Neuronal stem cell (in vitro differentiated cells): ENCODE measurements around the gene TMEM33.

ENCODE experiments used
- DNase-seq: peaks from one replicate; pipeline ENCODE4 v3.0.0-alpha.2; 2013; ENCODE audit warnings: low spot score
- H2AFZ ChIP-seq: one replicate; pipeline ENCODE4 v1.6.1; 2013; ENCODE audit warnings: mild to moderate bottlenecking, low read length, inconsistent platforms
- H2AK5ac ChIP-seq: 2 replicates; pipeline ENCODE4 v1.6.1; 2013; ENCODE audit warnings: low read depth, mild to moderate bottlenecking, inconsistent platforms, low read length, moderate library complexity, mixed read lengths
- H2BK120ac ChIP-seq: 2 replicates; pipeline ENCODE4 v1.6.1; 2013; ENCODE audit warnings: low read depth, mild to moderate bottlenecking, inconsistent platforms, low read length, moderate library complexity, mixed read lengths
- H2BK12ac ChIP-seq: one replicate; pipeline ENCODE4 v1.6.1; 2013; ENCODE audit warnings: low read length, inconsistent platforms
- H2BK15ac ChIP-seq: 2 replicates; pipeline ENCODE4 v1.6.1; 2013; ENCODE audit warnings: mild to moderate bottlenecking, low read length, inconsistent platforms, mixed read lengths
- H2BK5ac ChIP-seq: one replicate; pipeline ENCODE4 v1.6.1; 2013; ENCODE audit warnings: inconsistent platforms, mild to moderate bottlenecking, low read length, moderate library complexity
- H3K14ac ChIP-seq: one replicate; pipeline ENCODE4 v1.6.1; 2013; ENCODE audit warnings: low read length, inconsistent platforms
- H3K18ac ChIP-seq: 2 replicates; pipeline ENCODE4 v1.6.1; 2013; ENCODE audit warnings: low read length, inconsistent platforms
- H3K23ac ChIP-seq: 2 replicates; pipeline ENCODE4 v1.6.1; 2013; ENCODE audit warnings: low read depth, mild to moderate bottlenecking, mixed read lengths, low read length, inconsistent platforms; ENCODE audit not compliant: poor library complexity
- H3K27ac ChIP-seq: replicated peaks from 3 replicates; pipeline ENCODE4 v1.5.1; 2013; ENCODE audit warnings: low read length, inconsistent platforms
- H3K27me3 ChIP-seq, 3 experiments: 2 replicates each; pipeline ENCODE4 v1.6.1; 2013; ENCODE audit warnings: low read length in 3 of 3, mild to moderate bottlenecking in 2 of 3, inconsistent platforms in 1 of 3, low read depth in 1 of 3, mixed read lengths in 1 of 3, moderate library complexity in 1 of 3; ENCODE audit not compliant: control insufficient read depth in 3 of 3, insufficient read depth in 3 of 3
- H3K36me3 ChIP-seq, 2 donors: replicated peaks in 1 of 2; 2 replicates each; pipeline ENCODE4 v1.6.1; 2013; ENCODE audit warnings: low read length in 2 of 2; ENCODE audit not compliant: control insufficient read depth in 2 of 2, insufficient read depth in 2 of 2
- H3K4ac ChIP-seq: 2 replicates; pipeline ENCODE4 v1.6.1; 2013; ENCODE audit warnings: inconsistent platforms, mild to moderate bottlenecking, low read length, moderate library complexity
- H3K4me1 ChIP-seq, 2 donors: 1 replicate in 1 of 2; 2 replicates in 1 of 2; pipeline ENCODE4 v1.6.1; 2013; ENCODE audit warnings: low read length in 2 of 2, low read depth in 1 of 2; ENCODE audit not compliant: control insufficient read depth in 2 of 2, insufficient read depth in 1 of 2
- H3K4me2 ChIP-seq: one replicate; pipeline ENCODE4 v1.6.1; 2013; ENCODE audit warnings: mild to moderate bottlenecking, low read length, inconsistent platforms; ENCODE audit not compliant: insufficient read depth, poor library complexity, severe bottlenecking
- H3K4me3 ChIP-seq, 2 donors: 2 replicates each; pipeline ENCODE4 v1.5.1; 2013; ENCODE audit warnings: low read length in 2 of 2, mild to moderate bottlenecking in 2 of 2, inconsistent platforms in 1 of 2, moderate library complexity in 1 of 2
- H3K79me1 ChIP-seq: one replicate; pipeline ENCODE4 v1.6.1; 2013; ENCODE audit warnings: low read depth, mild to moderate bottlenecking, inconsistent platforms, low read length, moderate library complexity
- H3K9ac ChIP-seq: one replicate; pipeline ENCODE4 v1.6.1; 2013; ENCODE audit warnings: mild to moderate bottlenecking, low read depth, low read length, inconsistent platforms; ENCODE audit not compliant: poor library complexity
- H3K9me3 ChIP-seq, 2 donors: replicated peaks in 1 of 2; 2 replicates each; pipeline versions ENCODE3 to v1.6.1; 2013; ENCODE audit warnings: low read length in 2 of 2, mild to moderate bottlenecking in 2 of 2, inconsistent platforms in 1 of 2, low read depth in 1 of 2, mixed read lengths in 1 of 2, moderate library complexity in 1 of 2; ENCODE audit not compliant: control insufficient read depth in 2 of 2, insufficient read depth in 1 of 2
- H4K8ac ChIP-seq: one replicate; pipeline ENCODE4 v1.6.1; 2013; ENCODE audit warnings: low read depth, mild to moderate bottlenecking, inconsistent platforms, low read length, moderate library complexity
- H4K91ac ChIP-seq: one replicate; pipeline ENCODE4 v1.6.1; 2013; ENCODE audit warnings: low read length, low read depth, mild to moderate bottlenecking, inconsistent platforms; ENCODE audit not compliant: poor library complexity
- WGBS, 2 donors: extraction: QIAGEN DNeasy Blood & Tissue Kit; methylation state at CpG; one replicate each; pipeline ENCODE4 v1.1.7; 2013; ENCODE audit warnings: missing lambda C conversion rate in 2 of 2, mixed read lengths in 1 of 2; ENCODE audit not compliant: insufficient read length in 2 of 2, insufficient replicate concordance in 1 of 2; ENCODE audit errors: extremely low coverage in 2 of 2; 5-methylcytosine and 5-hydroxymethylcytosine counted together

Gene TMEM33

GRCh38 chr4:41964401-41964800, 29.2 kb downstream of the TMEM33 start:
- Histone ChIP-seq H4K8ac (no peak overlapping the region), H3K4me3 (no peak overlapping the region), H2BK120ac (no peak overlapping the region), H3K9me3 (no peaks in the 10 kb centered on the region), H3K27ac (no peak overlapping the region), H3K4ac (no peak overlapping the region), H3K27me3 (no peaks in the 10 kb centered on the region), H3K4me1 (no peaks in the 10 kb centered on the region), H3K23ac (no peak overlapping the region), H3K4me2 (no peak overlapping the region), H3K18ac (no peak overlapping the region), H3K79me1 (no peaks in the 10 kb centered on the region), H2AK5ac (no peak overlapping the region), H3K14ac (no peak overlapping the region), H2BK5ac (no peak overlapping the region), H4K91ac (no peak overlapping the region), H2BK15ac (no peak overlapping the region), H2AFZ (no peak overlapping the region), H2BK12ac (no peak overlapping the region), H3K36me3 (no peaks in the 10 kb centered on the region), H3K9ac (no peak overlapping the region)
- DNase-seq: no peak
- WGBS, 2 donors: no CpG with 5 or more reads among the region's 1 CpG

- Histone ChIP-seq H2BK12ac (no peak overlapping the region), H3K36me3 (no peaks in the 10 kb centered on the region), H3K4me2 (no peak overlapping the region), H2BK5ac (no peak overlapping the region), H4K8ac (no peak overlapping the region), H3K27ac (no peak overlapping the region), H3K4ac (no peak overlapping the region), H4K91ac (no peak overlapping the region), H3K18ac (no peak overlapping the region), H3K9me3 (no peaks in the 10 kb centered on the region), H2BK15ac (no peak overlapping the region), H3K79me1 (no peaks in the 10 kb centered on the region), H2AK5ac (no peak overlapping the region), H2BK120ac (no peak overlapping the region), H3K27me3 (no peaks in the 10 kb centered on the region), H3K4me1 (no peaks in the 10 kb centered on the region), H3K14ac (no peak overlapping the region), H3K23ac (no peak overlapping the region), H2AFZ (no peak overlapping the region), H3K9ac (no peak overlapping the region), H3K4me3 (no peak overlapping the region)
- no CpG with 5 or more reads among the region's 2 CpGs for WGBS, 2 donors
- no peak for DNase-seq
Observed at GRCh38 chr4:41967392-41967791, 32.2 kb downstream of the TMEM33 start.

- Histone ChIP-seq H3K27me3 (no peaks in the 10 kb centered on the region), H3K18ac (no peak overlapping the region), H3K9me3 (no peaks in the 10 kb centered on the region), H2BK15ac (no peak overlapping the region), H2BK5ac (no peak overlapping the region), H4K8ac (no peak overlapping the region), H3K4me2 (no peak overlapping the region), H3K4ac (no peak overlapping the region), H2AFZ (no peak overlapping the region), H3K36me3 (no peaks in the 10 kb centered on the region), H3K4me1 (no peaks in the 10 kb centered on the region), H2BK12ac (no peak overlapping the region), H4K91ac (no peak overlapping the region), H3K9ac (no peak overlapping the region), H3K4me3 (no peak overlapping the region), H3K14ac (no peak overlapping the region), H2AK5ac (no peak overlapping the region), H3K79me1 (no peaks in the 10 kb centered on the region), H3K23ac (no peak overlapping the region), H2BK120ac (no peak overlapping the region), H3K27ac (no peak overlapping the region)
- no peak for DNase-seq
Observed at GRCh38 chr4:41969671-41970070, 34.4 kb downstream of the TMEM33 start.

GRCh38 chr4:41975341-41975740, 40.1 kb downstream of the TMEM33 start:
- Histone ChIP-seq H3K23ac (no peak overlapping the region), H3K4me2 (no peak overlapping the region), H3K14ac (no peak overlapping the region), H4K91ac (no peak overlapping the region), H3K27me3 (no peaks in the 10 kb centered on the region), H3K18ac (no peak overlapping the region), H3K27ac (no peak overlapping the region), H3K9ac (no peak overlapping the region), H2AK5ac (no peak overlapping the region), H3K4me3 (no peak overlapping the region), H4K8ac (no peak overlapping the region), H3K9me3 (no peaks in the 10 kb centered on the region), H2BK5ac (no peak overlapping the region), H3K4ac (no peak overlapping the region), H2BK15ac (no peak overlapping the region), H3K4me1 (peaks cover 0 to 2% of the 10 kb centered on the region in 2 donors), H3K79me1 (no peaks in the 10 kb centered on the region), H3K36me3 (no peaks in the 10 kb centered on the region), H2BK120ac (no peak overlapping the region), H2BK12ac (no peak overlapping the region), H2AFZ (no peak overlapping the region)
- WGBS, 2 donors: no CpG with 5 or more reads among the region's 1 CpG
- DNase-seq: no peak
